BE2C (cell line): ENCODE measurements around the gene HSF2.

ENCODE experiments used
- DNase-seq: peaks from one replicate; pipeline ENCODE4 v3.0.0-alpha.2; 2020
- H3K27me3 ChIP-seq: fragments of 250-450 bp; sonication (Bioruptor Pico); 2 replicates; pipeline ENCODE4 v1.5.1; 2020; ENCODE audit warnings: mild to moderate bottlenecking
- H3K36me3 ChIP-seq: fragments of 250-450 bp; sonication (Bioruptor Pico); 2 replicates; pipeline ENCODE4 v1.5.1; 2020; ENCODE audit warnings: mild to moderate bottlenecking
- H3K4me1 ChIP-seq: fragments of 250-450 bp; sonication (Bioruptor Pico); 2 replicates; pipeline ENCODE4 v1.5.1; 2020
- H3K4me3 ChIP-seq: 2 replicates; pipeline ENCODE4 v1.5.1; 2011; ENCODE audit warnings: low read depth, low read length
- H3K9me3 ChIP-seq: fragments of 250-450 bp; sonication (Bioruptor Pico); 2 replicates; pipeline ENCODE4 v1.5.1; 2020
- CTCF ChIP-seq: IDR thresholded peaks from 2 replicates; pipeline ENCODE4 v1.5.1; 2012; ENCODE audit warnings: mild to moderate bottlenecking, low read depth, low read length

The HSF2 gene

DNA sequence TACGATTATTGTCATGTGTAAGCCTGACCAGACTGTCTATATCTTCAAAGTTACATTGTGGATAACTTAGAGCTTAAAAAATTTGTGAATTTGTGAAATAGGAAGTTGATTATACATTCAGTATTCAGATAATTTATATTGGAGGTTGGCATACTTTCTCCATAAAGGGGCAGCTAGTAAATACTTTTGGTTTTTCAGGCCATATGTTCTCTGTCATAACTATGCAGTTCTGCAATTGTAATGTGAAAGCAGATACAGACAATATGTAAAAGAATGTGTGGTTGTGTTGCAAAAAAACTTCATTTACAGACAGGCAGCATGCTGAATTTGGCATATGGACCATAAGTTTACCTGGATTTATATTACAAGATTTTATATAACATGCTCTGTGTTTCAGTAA lies 29.3 kb downstream of the HSF2 start:
- TF ChIP-seq CTCF = no peak
- Histone ChIP-seq H3K4me3 (no peak overlapping the region), H3K36me3 (peaks cover 62% of the 10 kb centered on the region), H3K4me1 (no peaks in the 10 kb centered on the region), H3K27me3 (no peaks in the 10 kb centered on the region), H3K9me3 (no peaks in the 10 kb centered on the region)
- DNase-seq = no peak

GRCh38 chr6:122429323-122429722 lies 29.9 kb downstream of the HSF2 start:
- Histone ChIP-seq H3K27me3 (no peaks in the 10 kb centered on the region), H3K4me1 (no peaks in the 10 kb centered on the region), H3K36me3 (peaks cover 59% of the 10 kb centered on the region), H3K9me3 (no peaks in the 10 kb centered on the region), H3K4me3 (no peak overlapping the region)
- no peak for TF ChIP-seq CTCF
- no peak for DNase-seq

GRCh38 chr6:122431780-122432179 lies 32.3 kb downstream of the HSF2 start:
- H3K4me3 ChIP-seq = no peak overlapping the region
- H3K4me1 ChIP-seq = no peaks in the 10 kb centered on the region
- no peaks in the 10 kb centered on the region for H3K9me3 ChIP-seq
- DNase-seq = no peak
- peaks cover 53% of the 10 kb centered on the region for H3K36me3 ChIP-seq
- H3K27me3 ChIP-seq = no peaks in the 10 kb centered on the region
- no peak for TF ChIP-seq CTCF

DNA sequence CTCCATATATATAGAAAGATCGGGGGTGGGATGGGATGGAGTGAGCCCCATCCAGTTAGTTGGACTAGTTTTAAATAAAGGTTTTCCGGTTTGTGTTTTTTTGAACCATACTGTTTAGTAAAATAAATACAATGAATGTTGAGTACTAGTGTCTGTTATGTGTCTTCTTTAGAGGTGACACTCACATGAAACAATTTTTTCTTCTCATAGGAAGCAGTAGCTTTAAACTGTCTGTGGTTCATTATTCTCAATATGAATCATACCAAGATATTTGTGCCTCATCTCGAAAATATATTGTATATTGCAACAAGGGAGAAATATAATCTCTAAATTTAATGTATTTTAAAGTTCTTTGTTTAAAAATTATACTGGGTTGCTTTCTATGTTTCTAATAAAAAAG lies 33.4 kb downstream of the HSF2 start:
- no peaks in the 10 kb centered on the region for H3K9me3 ChIP-seq
- no peaks in the 10 kb centered on the region for H3K4me1 ChIP-seq
- no peak overlapping the region for H3K4me3 ChIP-seq
- no peak for TF ChIP-seq CTCF
- peaks cover 52% of the 10 kb centered on the region for H3K36me3 ChIP-seq
- no peak for DNase-seq
- H3K27me3 ChIP-seq = no peaks in the 10 kb centered on the region

DNA sequence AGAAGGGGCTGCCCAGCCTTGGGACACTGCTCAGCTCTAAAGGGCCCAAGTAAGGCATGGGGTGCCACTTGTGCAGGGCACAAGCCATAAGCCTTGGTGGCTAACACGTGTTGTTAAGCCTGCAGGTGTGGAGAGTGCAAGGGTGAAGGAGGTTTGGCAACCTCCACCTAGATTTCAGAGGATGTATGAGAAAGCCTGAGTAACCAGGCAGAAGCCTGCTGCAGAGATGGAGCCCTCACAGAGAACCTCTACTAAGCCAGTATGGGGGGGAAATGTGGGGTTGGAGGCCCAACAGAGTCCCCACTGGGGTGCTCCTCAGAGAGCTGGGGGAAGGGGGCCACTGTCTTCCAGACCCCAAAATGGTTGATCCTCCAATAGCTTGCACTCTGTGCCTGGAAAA lies 39.5 kb downstream of the HSF2 start:
- H3K36me3 ChIP-seq = peaks cover 47% of the 10 kb centered on the region
- no peak for DNase-seq
- no peak for TF ChIP-seq CTCF
- H3K9me3 ChIP-seq = no peaks in the 10 kb centered on the region
- H3K4me3 ChIP-seq = no peak overlapping the region
- H3K4me1 ChIP-seq = no peaks in the 10 kb centered on the region
- no peaks in the 10 kb centered on the region for H3K27me3 ChIP-seq

- TF ChIP-seq CTCF = no peak
- no peaks in the 10 kb centered on the region for H3K27me3 ChIP-seq
- H3K36me3 ChIP-seq = peaks cover 29% of the 10 kb centered on the region
- H3K4me1 ChIP-seq = no peaks in the 10 kb centered on the region
- H3K9me3 ChIP-seq = no peaks in the 10 kb centered on the region
- no peak overlapping the region for H3K4me3 ChIP-seq
- DNase-seq = no peak
Measured at GRCh38 chr6:122445274-122445673, 45.8 kb downstream of the HSF2 start.
